ENCODE results near the gene TMEM40.

DNA sequence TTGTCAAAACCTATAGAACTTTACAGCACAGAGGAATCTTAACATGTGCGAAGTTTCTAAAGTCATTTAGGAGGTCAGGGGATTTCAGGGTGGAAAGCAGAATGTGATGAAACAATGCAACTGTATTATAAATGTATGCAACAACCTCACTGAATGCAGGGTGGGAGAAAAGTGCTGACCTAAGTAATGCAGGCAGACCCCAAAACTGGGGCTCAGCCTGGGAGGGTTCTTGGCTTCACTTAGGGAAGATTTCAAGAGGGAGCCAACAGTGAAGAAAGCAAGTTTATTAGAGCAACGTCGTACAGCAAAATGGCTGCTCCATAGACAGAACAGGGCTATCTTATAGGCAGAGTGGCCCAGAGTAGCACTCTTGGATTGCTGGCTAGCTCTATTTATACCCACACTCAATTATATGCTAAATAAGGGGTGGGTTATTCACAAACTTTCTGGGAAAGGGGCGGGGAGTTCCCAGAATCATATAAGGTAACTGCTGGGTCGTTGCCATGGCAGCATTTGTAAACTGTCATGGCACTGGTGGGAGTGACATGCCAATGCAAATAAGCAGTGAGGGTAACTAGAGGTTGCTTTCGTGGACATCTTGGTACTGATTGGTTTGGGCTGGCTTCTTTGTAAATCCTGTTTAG is 23.2 kb upstream of the TMEM40 start:
- TF ChIP-seq KLF1 (tag by site-specific recombination; IDR thresholded peaks at IDR 0.05) (no peak), ZFP69B (tag by site-specific recombination; IDR thresholded peaks at IDR 0.05) (no peak), ZNF175 (tag by site-specific recombination; IDR thresholded peaks at IDR 0.05) (no peak), ZNF747 (tag by site-specific recombination; IDR thresholded peaks at IDR 0.05) (no peak), ZNF514 (tag by site-specific recombination; IDR thresholded peaks at IDR 0.05) (no peak), GLIS2 (tag by site-specific recombination; IDR thresholded peaks at IDR 0.05) (no peak), ZNF302 (tag by site-specific recombination; IDR thresholded peaks at IDR 0.05; ENCODE audit: low read depth) (no peak), ZNF777 (tag by site-specific recombination; IDR thresholded peaks at IDR 0.05; ENCODE audit: borderline replicate concordance) (no peak)
- TF ChIP-seq, protein P1, sequence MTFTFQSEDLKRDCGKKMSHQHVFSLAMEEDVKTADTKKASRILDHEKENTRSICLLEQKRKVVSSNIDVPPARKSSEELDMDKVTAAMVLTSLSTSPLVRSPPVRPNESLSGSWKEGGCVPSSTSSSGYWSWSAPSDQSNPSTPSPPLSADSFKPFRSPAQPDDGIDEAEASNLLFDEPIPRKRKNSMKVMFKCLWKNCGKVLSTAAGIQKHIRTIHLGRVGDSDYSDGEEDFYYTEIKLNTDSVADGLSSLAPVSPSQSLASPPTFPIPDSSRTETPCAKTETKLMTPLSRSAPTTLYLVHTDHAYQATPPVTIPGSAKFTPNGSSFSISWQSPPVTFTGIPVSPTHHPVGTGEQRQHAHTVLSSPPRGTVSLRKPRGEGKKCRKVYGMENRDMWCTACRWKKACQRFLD (tag by site-specific recombination; IDR thresholded peaks at IDR 0.05) = no peak
- TF ChIP-seq, protein P2, sequence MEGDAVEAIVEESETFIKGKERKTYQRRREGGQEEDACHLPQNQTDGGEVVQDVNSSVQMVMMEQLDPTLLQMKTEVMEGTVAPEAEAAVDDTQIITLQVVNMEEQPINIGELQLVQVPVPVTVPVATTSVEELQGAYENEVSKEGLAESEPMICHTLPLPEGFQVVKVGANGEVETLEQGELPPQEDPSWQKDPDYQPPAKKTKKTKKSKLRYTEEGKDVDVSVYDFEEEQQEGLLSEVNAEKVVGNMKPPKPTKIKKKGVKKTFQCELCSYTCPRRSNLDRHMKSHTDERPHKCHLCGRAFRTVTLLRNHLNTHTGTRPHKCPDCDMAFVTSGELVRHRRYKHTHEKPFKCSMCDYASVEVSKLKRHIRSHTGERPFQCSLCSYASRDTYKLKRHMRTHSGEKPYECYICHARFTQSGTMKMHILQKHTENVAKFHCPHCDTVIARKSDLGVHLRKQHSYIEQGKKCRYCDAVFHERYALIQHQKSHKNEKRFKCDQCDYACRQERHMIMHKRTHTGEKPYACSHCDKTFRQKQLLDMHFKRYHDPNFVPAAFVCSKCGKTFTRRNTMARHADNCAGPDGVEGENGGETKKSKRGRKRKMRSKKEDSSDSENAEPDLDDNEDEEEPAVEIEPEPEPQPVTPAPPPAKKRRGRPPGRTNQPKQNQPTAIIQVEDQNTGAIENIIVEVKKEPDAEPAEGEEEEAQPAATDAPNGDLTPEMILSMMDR (tag by site-specific recombination; IDR thresholded peaks at IDR 0.05) = no peak
- TF ChIP-seq, protein P3, sequence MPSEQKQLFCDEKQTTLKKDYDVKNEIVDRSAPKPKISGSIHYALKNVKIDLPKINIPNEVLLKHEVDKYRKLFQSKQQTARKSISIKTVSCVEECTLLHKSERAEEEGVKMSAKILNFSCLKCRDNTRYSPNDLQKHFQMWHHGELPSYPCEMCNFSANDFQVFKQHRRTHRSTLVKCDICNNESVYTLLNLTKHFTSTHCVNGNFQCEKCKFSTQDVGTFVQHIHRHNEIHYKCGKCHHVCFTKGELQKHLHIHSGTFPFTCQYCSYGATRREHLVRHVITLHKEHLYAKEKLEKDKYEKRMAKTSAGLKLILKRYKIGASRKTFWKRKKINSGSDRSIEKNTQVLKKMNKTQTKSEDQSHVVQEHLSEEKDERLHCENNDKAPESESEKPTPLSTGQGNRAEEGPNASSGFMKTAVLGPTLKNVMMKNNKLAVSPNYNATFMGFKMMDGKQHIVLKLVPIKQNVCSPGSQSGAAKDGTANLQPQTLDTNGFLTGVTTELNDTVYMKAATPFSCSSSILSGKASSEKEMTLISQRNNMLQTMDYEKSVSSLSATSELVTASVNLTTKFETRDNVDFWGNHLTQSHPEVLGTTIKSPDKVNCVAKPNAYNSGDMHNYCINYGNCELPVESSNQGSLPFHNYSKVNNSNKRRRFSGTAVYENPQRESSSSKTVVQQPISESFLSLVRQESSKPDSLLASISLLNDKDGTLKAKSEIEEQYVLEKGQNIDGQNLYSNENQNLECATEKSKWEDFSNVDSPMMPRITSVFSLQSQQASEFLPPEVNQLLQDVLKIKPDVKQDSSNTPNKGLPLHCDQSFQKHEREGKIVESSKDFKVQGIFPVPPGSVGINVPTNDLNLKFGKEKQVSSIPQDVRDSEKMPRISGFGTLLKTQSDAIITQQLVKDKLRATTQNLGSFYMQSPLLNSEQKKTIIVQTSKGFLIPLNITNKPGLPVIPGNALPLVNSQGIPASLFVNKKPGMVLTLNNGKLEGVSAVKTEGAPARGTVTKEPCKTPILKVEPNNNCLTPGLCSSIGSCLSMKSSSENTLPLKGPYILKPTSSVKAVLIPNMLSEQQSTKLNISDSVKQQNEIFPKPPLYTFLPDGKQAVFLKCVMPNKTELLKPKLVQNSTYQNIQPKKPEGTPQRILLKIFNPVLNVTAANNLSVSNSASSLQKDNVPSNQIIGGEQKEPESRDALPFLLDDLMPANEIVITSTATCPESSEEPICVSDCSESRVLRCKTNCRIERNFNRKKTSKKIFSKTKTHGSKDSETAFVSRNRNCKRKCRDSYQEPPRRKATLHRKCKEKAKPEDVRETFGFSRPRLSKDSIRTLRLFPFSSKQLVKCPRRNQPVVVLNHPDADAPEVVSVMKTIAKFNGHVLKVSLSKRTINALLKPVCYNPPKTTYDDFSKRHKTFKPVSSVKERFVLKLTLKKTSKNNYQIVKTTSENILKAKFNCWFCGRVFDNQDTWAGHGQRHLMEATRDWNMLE (tag by site-specific recombination; conservative IDR thresholded peaks at IDR 0.05; ENCODE audit: low read depth) = no peak

Data from HEK293 (cell line).